ENCODE data around the gene THOP1.

THOP1 gene

DNA sequence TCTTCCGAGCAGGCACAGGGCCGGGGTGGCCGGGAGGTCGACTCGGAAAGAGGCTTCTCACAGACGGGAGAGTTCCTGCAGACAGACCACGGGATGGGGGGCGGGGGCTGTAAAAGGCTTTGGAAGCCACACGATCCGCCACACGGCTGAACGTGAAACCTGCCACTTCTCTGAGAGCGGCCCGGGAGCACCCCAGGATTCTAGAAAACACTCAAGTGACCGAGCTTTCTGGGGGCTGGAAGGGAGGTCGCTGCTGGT is 29.9 kb upstream of the THOP1 start:
- Histone ChIP-seq H3K4me1 (ENCODE audit: control insufficient read depth, insufficient read depth, low read length) (no peaks in the 10 kb centered on the region), H3K27me3 (ENCODE audit: control insufficient read depth, insufficient read depth, low read length) (no peaks in the 10 kb centered on the region), H3K36me3 (ENCODE audit: control insufficient read depth, insufficient read depth, low read length) (peaks cover 71% of the 10 kb centered on the region), H3K9ac (ENCODE audit: low read length) (no peak overlapping the region), H3K4me3 (ENCODE audit: low read depth, low read length) (no peak overlapping the region), H3K9me3 (ENCODE audit: control insufficient read depth, insufficient read depth, low read depth, low read length) (no peaks in the 10 kb centered on the region), H3K27ac (ENCODE audit: low read depth, low read length) (no peak overlapping the region)

DNA sequence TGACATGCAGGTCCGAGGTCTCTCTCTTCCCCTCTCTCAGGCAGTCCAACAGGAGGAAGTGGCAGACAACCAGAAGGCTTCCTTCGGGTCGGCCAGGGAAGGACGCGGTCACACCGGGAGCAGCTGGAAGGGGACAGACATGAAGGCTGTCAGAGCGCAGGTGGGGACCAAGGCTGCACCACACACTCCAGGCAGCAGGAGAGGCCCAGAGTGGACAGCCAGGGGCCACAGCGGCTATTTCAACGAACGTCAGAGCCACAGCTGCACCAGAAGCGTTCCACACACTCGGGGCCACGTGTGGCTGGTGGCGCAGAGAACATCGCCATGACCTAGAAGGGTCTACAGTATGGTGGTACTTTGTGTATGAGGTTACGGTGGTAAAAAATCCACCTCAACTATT is 29.5 kb upstream of the THOP1 start:
- Histone ChIP-seq H3K4me3 (ENCODE audit: low read depth, low read length) (no peak overlapping the region), H3K4me1 (ENCODE audit: control insufficient read depth, insufficient read depth, low read length) (no peaks in the 10 kb centered on the region), H3K27me3 (ENCODE audit: control insufficient read depth, insufficient read depth, low read length) (no peaks in the 10 kb centered on the region), H3K9ac (ENCODE audit: low read length) (no peak overlapping the region), H3K27ac (ENCODE audit: low read depth, low read length) (no peak overlapping the region), H3K36me3 (ENCODE audit: control insufficient read depth, insufficient read depth, low read length) (peaks cover 75% of the 10 kb centered on the region), H3K9me3 (ENCODE audit: control insufficient read depth, insufficient read depth, low read depth, low read length) (no peaks in the 10 kb centered on the region)

- H3K4me3 ChIP-seq (ENCODE audit: low read depth, low read length): no peak overlapping the region
- peaks cover 81% of the 10 kb centered on the region for H3K36me3 ChIP-seq (ENCODE audit: control insufficient read depth, insufficient read depth, low read length)
- no peak overlapping the region; the same call in 1 of the 2 replicates for H3K27ac ChIP-seq (ENCODE audit: low read depth, low read length)
- H3K27me3 ChIP-seq (ENCODE audit: control insufficient read depth, insufficient read depth, low read length): no peaks in the 10 kb centered on the region
- no peaks in the 10 kb centered on the region for H3K9me3 ChIP-seq (ENCODE audit: control insufficient read depth, insufficient read depth, low read depth, low read length)
- no peak overlapping the region for H3K9ac ChIP-seq (ENCODE audit: low read length)
- H3K4me1 ChIP-seq (ENCODE audit: control insufficient read depth, insufficient read depth, low read length): no peaks in the 10 kb centered on the region
These were observed 28.8 kb upstream of the THOP1 start for GRCh38 chr19:2756477-2756876.

- Histone ChIP-seq H3K36me3 (ENCODE audit: control insufficient read depth, insufficient read depth, low read length) (peaks cover 87% of the 10 kb centered on the region), H3K4me3 (ENCODE audit: low read depth, low read length) (no peak overlapping the region), H3K9me3 (ENCODE audit: control insufficient read depth, insufficient read depth, low read depth, low read length) (no peaks in the 10 kb centered on the region), H3K9ac (ENCODE audit: low read length) (no peak overlapping the region), H3K27ac (ENCODE audit: low read depth, low read length) (no peak overlapping the region; the same call in 1 of the 2 replicates), H3K4me1 (ENCODE audit: control insufficient read depth, insufficient read depth, low read length) (no peaks in the 10 kb centered on the region), H3K27me3 (ENCODE audit: control insufficient read depth, insufficient read depth, low read length) (no peaks in the 10 kb centered on the region)
These were observed 28.1 kb upstream of the THOP1 start for GRCh38 chr19:2756921-2757881.

DNA sequence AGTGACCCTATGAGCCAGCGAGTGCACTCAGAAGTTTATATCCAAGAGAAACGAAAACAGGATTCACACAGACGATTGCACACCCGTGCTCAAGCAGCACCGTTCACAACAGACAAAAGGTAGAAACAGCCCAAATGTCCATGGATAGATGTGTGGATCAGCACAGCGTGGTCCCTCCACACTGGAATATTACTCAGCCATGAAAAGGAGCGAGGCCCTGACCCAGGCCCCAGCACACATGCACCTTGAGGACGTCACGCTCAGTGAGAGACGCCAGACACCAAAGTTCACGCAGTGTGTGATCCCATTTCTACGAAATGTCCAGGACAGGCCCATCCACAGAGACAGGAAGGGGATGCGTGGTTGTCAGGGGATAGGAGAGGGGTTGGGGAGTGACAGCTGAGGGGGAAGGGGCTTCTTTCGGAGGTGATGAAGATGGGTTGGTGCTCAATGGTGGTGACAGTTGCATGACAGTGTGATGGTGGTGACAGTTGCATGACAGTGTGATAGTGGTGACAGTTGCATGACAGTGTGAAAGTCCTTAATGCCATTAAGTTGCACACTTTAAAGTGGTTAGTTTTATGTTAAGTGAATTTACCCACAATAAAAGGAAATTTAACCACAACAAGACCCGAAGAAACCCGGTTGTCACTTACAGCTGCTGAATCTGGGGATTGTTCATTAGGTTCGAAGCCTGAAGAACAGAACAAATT is 26.5 kb upstream of the THOP1 start:
- no peaks in the 10 kb centered on the region for H3K9me3 ChIP-seq (ENCODE audit: control insufficient read depth, insufficient read depth, low read depth, low read length)

GRCh38 chr19:2759362-2759761 is 25.9 kb upstream of the THOP1 start:
- H3K27me3 ChIP-seq (ENCODE audit: control insufficient read depth, insufficient read depth, low read length): no peaks in the 10 kb centered on the region
- no peak overlapping the region for H3K27ac ChIP-seq (ENCODE audit: low read depth, low read length)
- peaks cover 92% of the 10 kb centered on the region for H3K36me3 ChIP-seq (ENCODE audit: control insufficient read depth, insufficient read depth, low read length)
- no peak overlapping the region for H3K4me3 ChIP-seq (ENCODE audit: low read depth, low read length)
- H3K9me3 ChIP-seq (ENCODE audit: control insufficient read depth, insufficient read depth, low read depth, low read length): no peaks in the 10 kb centered on the region
- no peaks in the 10 kb centered on the region for H3K4me1 ChIP-seq (ENCODE audit: control insufficient read depth, insufficient read depth, low read length)
- no peak overlapping the region for H3K9ac ChIP-seq (ENCODE audit: low read length)

More for the DNA sequence above, 26.5 kb upstream of the THOP1 start:
- Histone ChIP-seq H3K9ac (ENCODE audit: low read length) (no peak overlapping the region), H3K27ac (ENCODE audit: low read depth, low read length) (no peak overlapping the region), H3K4me3 (ENCODE audit: low read depth, low read length) (no peak overlapping the region), H3K27me3 (ENCODE audit: control insufficient read depth, insufficient read depth, low read length) (no peaks in the 10 kb centered on the region), H3K4me1 (ENCODE audit: control insufficient read depth, insufficient read depth, low read length) (no peaks in the 10 kb centered on the region), H3K36me3 (ENCODE audit: control insufficient read depth, insufficient read depth, low read length) (peaks cover 92% of the 10 kb centered on the region)

DNA sequence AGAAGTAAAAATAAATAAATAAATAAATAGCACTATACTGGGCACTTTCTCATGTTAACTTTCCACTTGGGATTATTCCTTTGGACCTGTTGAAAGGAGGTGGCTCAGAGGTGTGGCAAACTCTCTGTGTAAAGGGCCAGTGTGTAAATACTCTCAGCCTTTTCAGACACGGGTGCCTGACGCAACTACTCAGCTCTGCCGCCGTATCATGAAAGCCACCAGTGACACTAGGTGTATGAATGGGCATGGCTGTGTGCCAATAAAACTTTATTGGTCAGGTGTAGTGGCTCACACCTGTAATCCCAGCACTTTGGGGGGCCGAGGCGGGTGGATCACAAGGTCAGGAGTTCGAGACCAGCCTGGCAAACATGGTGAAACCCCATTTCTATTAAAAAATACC is 25.3 kb upstream of the THOP1 start:
- H3K27me3 ChIP-seq (ENCODE audit: control insufficient read depth, insufficient read depth, low read length): no peaks in the 10 kb centered on the region
- H3K27ac ChIP-seq (ENCODE audit: low read depth, low read length): no peak overlapping the region
- H3K9ac ChIP-seq (ENCODE audit: low read length): no peak overlapping the region
- H3K36me3 ChIP-seq (ENCODE audit: control insufficient read depth, insufficient read depth, low read length): peaks cover 92% of the 10 kb centered on the region
- no peaks in the 10 kb centered on the region for H3K9me3 ChIP-seq (ENCODE audit: control insufficient read depth, insufficient read depth, low read depth, low read length)
- no peak overlapping the region for H3K4me3 ChIP-seq (ENCODE audit: low read depth, low read length)
- no peaks in the 10 kb centered on the region for H3K4me1 ChIP-seq (ENCODE audit: control insufficient read depth, insufficient read depth, low read length)

DNA sequence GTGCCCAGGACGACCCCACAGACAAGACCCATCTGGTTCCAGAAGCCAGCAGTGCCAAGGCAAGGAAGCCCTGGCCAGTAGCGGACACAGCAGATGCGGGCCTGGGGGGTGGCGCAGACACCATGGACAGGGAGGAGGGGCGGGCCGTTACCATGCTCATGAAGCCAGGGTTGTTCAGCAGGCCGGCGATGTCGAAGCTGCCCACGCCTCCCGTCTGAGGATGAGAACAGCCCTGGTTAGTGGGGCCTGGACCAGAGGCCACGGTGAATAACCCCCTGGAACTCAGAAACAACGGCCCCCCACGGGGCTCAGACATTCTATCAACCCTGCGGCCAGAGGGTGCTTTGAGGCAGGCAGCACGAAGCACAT is 24.0 kb upstream of the THOP1 start:
- H3K9ac ChIP-seq (ENCODE audit: low read length): no peak overlapping the region
- H3K4me1 ChIP-seq (ENCODE audit: control insufficient read depth, insufficient read depth, low read length): no peaks in the 10 kb centered on the region
- H3K27ac ChIP-seq (ENCODE audit: low read depth, low read length): no peak overlapping the region
- H3K27me3 ChIP-seq (ENCODE audit: control insufficient read depth, insufficient read depth, low read length): no peaks in the 10 kb centered on the region
- no peaks in the 10 kb centered on the region for H3K9me3 ChIP-seq (ENCODE audit: control insufficient read depth, insufficient read depth, low read depth, low read length)
- no peak overlapping the region for H3K4me3 ChIP-seq (ENCODE audit: low read depth, low read length)
- H3K36me3 ChIP-seq (ENCODE audit: control insufficient read depth, insufficient read depth, low read length): peaks cover 92% of the 10 kb centered on the region

DNA sequence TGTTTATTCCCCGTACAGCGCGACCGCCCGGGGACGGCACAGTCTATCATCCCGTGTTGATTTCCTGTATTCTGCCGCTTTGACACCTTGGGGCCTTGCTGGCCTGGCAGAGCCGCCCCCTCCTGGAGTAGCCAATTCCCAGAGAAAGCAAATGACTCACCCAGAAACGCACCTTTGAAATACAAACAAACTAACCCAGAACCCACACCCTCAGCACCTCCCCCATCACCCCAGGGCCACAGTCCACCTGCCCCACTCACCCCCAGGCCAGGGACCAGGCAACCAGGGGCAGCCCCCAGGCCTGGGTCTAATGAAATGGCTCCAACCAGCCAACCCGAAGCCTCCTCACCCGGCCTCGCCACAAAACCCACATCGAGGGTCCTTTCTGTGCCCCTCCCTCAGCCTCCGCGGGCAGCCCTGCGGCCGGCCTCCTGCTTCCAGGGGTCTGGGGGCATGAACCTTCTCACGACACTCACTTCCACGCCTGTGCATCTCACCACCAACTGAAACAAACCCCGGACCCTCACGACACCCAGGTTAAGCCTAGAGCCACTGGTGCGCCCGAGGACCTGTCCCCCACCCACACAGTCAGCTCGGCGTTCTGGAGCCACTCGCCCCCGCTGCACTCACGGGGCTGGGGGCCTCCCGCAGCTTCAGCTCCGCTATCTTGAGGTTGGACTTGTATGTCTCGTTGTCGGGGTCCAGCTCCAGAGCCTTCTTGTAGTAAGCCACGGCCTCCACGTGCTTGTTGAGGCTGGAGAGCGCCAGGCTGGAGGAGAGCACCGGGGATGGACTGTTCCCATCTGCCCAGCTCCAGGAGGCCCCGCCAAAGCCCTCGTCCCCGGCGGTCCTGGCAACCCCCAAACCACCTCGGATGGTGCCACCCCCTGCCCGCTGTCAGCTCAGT is 23.2 kb upstream of the THOP1 start:
- Histone ChIP-seq H3K9me3 (ENCODE audit: control insufficient read depth, insufficient read depth, low read depth, low read length) (no peaks in the 10 kb centered on the region), H3K27ac (ENCODE audit: low read depth, low read length) (no peak overlapping the region), H3K4me3 (ENCODE audit: low read depth, low read length) (no peak overlapping the region), H3K4me1 (ENCODE audit: control insufficient read depth, insufficient read depth, low read length) (no peaks in the 10 kb centered on the region), H3K36me3 (ENCODE audit: control insufficient read depth, insufficient read depth, low read length) (peaks cover 92% of the 10 kb centered on the region), H3K9ac (ENCODE audit: low read length) (no peak overlapping the region), H3K27me3 (ENCODE audit: control insufficient read depth, insufficient read depth, low read length) (no peaks in the 10 kb centered on the region)

- Histone ChIP-seq H3K9ac (ENCODE audit: low read length) (no peak overlapping the region), H3K4me1 (ENCODE audit: control insufficient read depth, insufficient read depth, low read length) (no peaks in the 10 kb centered on the region), H3K27ac (ENCODE audit: low read depth, low read length) (no peak overlapping the region), H3K9me3 (ENCODE audit: control insufficient read depth, insufficient read depth, low read depth, low read length) (no peaks in the 10 kb centered on the region), H3K4me3 (ENCODE audit: low read depth, low read length) (no peak overlapping the region), H3K36me3 (ENCODE audit: control insufficient read depth, insufficient read depth, low read length) (peaks cover 92% of the 10 kb centered on the region), H3K27me3 (ENCODE audit: control insufficient read depth, insufficient read depth, low read length) (no peaks in the 10 kb centered on the region)
These were observed 22.4 kb upstream of the THOP1 start for GRCh38 chr19:2762783-2763496.

Data from HUES6 (cell line).